H9 (cell line): ENCODE measurements around the gene SNTG2. TPM values are rescaled to one million over a fixed set of nuclear protein-coding genes. Genes with fewer than 3 reads are reported as not detected.

Experiments
- DNase-seq: peaks from one replicate; pipeline ENCODE4 v3.0.0-alpha.2; 2017
- H2AFZ ChIP-seq: one replicate; pipeline ENCODE4 v1.6.1; 2013; ENCODE audit warnings: mild to moderate bottlenecking, low read length, control low read depth, moderate library complexity
- H2AK5ac ChIP-seq: 2 replicates; pipeline ENCODE4 v1.6.1; 2013; ENCODE audit warnings: low read length, control low read depth, mixed read lengths; ENCODE audit not compliant: insufficient read length
- H2BK120ac ChIP-seq: one replicate; pipeline ENCODE4 v1.6.1; 2013; ENCODE audit warnings: low read depth, mild to moderate bottlenecking, low read length, control low read depth, inconsistent platforms; ENCODE audit not compliant: poor library complexity, severe bottlenecking
- H2BK12ac ChIP-seq: 2 replicates; pipeline ENCODE4 v1.6.1; 2013; ENCODE audit warnings: low read length, control low read depth, mixed read lengths, low read depth; ENCODE audit not compliant: insufficient read length
- H2BK15ac ChIP-seq: 2 replicates; pipeline ENCODE4 v1.6.1; 2013; ENCODE audit warnings: low read depth, low read length, control low read depth
- H2BK20ac ChIP-seq: one replicate; pipeline ENCODE4 v1.6.1; 2013; ENCODE audit warnings: low read depth, mild to moderate bottlenecking, low read length, control low read depth, inconsistent platforms; ENCODE audit not compliant: poor library complexity, severe bottlenecking
- H2BK5ac ChIP-seq: 2 replicates; pipeline ENCODE4 v1.6.1; 2013; ENCODE audit warnings: low read length, control low read depth, mixed read lengths; ENCODE audit not compliant: insufficient read length
- H3K14ac ChIP-seq: 2 replicates; pipeline ENCODE4 v1.6.1; 2013; ENCODE audit warnings: low read length, control low read depth; ENCODE audit not compliant: insufficient read depth
- H3K18ac ChIP-seq: 2 replicates; pipeline ENCODE4 v1.6.1; 2013; ENCODE audit warnings: low read depth, mild to moderate bottlenecking, mixed read lengths, low read length, control low read depth; ENCODE audit not compliant: insufficient read length
- H3K23ac ChIP-seq: 2 replicates; pipeline ENCODE4 v1.6.1; 2013; ENCODE audit warnings: low read length, control low read depth, mixed read lengths, low read depth; ENCODE audit not compliant: insufficient read length
- H3K23me2 ChIP-seq: 2 replicates; pipeline ENCODE4 v1.6.1; 2013; ENCODE audit warnings: low read depth, mild to moderate bottlenecking, mixed read lengths, low read length, control low read depth; ENCODE audit not compliant: insufficient read length, poor library complexity, severe bottlenecking
- H3K27ac ChIP-seq: 2 replicates; pipeline ENCODE4 v1.5.1; 2013; ENCODE audit warnings: low read length, control low read depth, mixed read lengths, low read depth; ENCODE audit not compliant: insufficient read length
- H3K27me3 ChIP-seq: 2 replicates; pipeline ENCODE4 v1.6.1; 2013; ENCODE audit warnings: low read length, control low read depth, inconsistent platforms; ENCODE audit not compliant: insufficient read depth
- H3K4ac ChIP-seq: 2 replicates; pipeline ENCODE4 v1.6.1; 2013; ENCODE audit warnings: low read depth, mild to moderate bottlenecking, control low read depth, inconsistent platforms, low read length, moderate library complexity
- H3K4me1 ChIP-seq: 2 replicates; pipeline ENCODE4 v1.6.1; 2013; ENCODE audit warnings: low read length, control low read depth, inconsistent platforms; ENCODE audit not compliant: insufficient read depth
- H3K4me2 ChIP-seq: 2 replicates; pipeline ENCODE4 v1.6.1; 2013; ENCODE audit warnings: low read length, control low read depth, mixed read lengths; ENCODE audit not compliant: insufficient read length, insufficient read depth
- H3K56ac ChIP-seq: 2 replicates; pipeline ENCODE4 v1.6.1; 2013; ENCODE audit warnings: low read depth, mild to moderate bottlenecking, mixed read lengths, low read length, control low read depth; ENCODE audit not compliant: insufficient read length
- H3K79me1 ChIP-seq: 2 replicates; pipeline ENCODE4 v1.6.1; 2013; ENCODE audit warnings: low read depth, mild to moderate bottlenecking, moderate library complexity, low read length, control low read depth, inconsistent platforms; ENCODE audit not compliant: insufficient read depth, poor library complexity, severe bottlenecking
- H3K79me2 ChIP-seq: 2 replicates; pipeline ENCODE4 v1.6.1; 2013; ENCODE audit warnings: low read length, control low read depth, inconsistent platforms; ENCODE audit not compliant: insufficient read depth
- H3K9ac ChIP-seq: 2 replicates; pipeline ENCODE4 v1.6.1; 2013; ENCODE audit warnings: low read length, control low read depth, mixed read lengths; ENCODE audit not compliant: insufficient read length; ENCODE audit errors: extremely low read depth
- H3K9me3 ChIP-seq: one replicate; pipeline ENCODE4 v1.6.1; 2013; ENCODE audit warnings: low read depth, low read length, inconsistent platforms; ENCODE audit not compliant: control insufficient read depth
- H3T11ph ChIP-seq: one replicate; pipeline ENCODE4 v1.6.1; 2013; ENCODE audit warnings: mild to moderate bottlenecking, low read length, control low read depth, inconsistent platforms
- H4K20me1 ChIP-seq: one replicate; pipeline ENCODE4 v1.6.1; 2013; ENCODE audit not compliant: control insufficient read depth, insufficient read length, insufficient read depth
- H4K5ac ChIP-seq: 2 replicates; pipeline ENCODE4 v1.6.1; 2013; ENCODE audit warnings: low read depth, mild to moderate bottlenecking, mixed read lengths, low read length, control low read depth; ENCODE audit not compliant: insufficient read length
- H4K8ac ChIP-seq: replicated peaks from 2 replicates; pipeline ENCODE4 v1.6.1; 2013; ENCODE audit warnings: low read length, control low read depth, mixed read lengths, low read depth; ENCODE audit not compliant: insufficient read length
- H4K91ac ChIP-seq: 2 replicates; pipeline ENCODE4 v1.6.1; 2013; ENCODE audit warnings: low read depth, mild to moderate bottlenecking, moderate library complexity, mixed read lengths, low read length, control low read depth; ENCODE audit not compliant: insufficient read length
- H3K27ac Mint-ChIP-seq, 3 experiments: 2 replicates in 2 of 3; 3 replicates in 1 of 3; pipeline ENCODE4 v1.8.0; 2020 to 2021; ENCODE audit warnings: mixed read lengths in 3 of 3, mild to moderate bottlenecking in 1 of 3, moderate library complexity in 1 of 3
- H3K27me3 Mint-ChIP-seq: 2 replicates; pipeline ENCODE4 v1.8.0; 2021; ENCODE audit warnings: low read depth, mild to moderate bottlenecking, moderate library complexity, mixed read lengths
- H3K36me3 Mint-ChIP-seq, 3 experiments: 2 replicates in 2 of 3; 3 replicates in 1 of 3; pipeline ENCODE4 v1.8.0; 2020 to 2021; ENCODE audit warnings: low read depth in 3 of 3, mixed read lengths in 3 of 3; ENCODE audit not compliant: insufficient read depth in 1 of 3
- H3K4me1 Mint-ChIP-seq, 2 experiments: 2 replicates each; pipeline ENCODE4 v1.8.0; 2020; ENCODE audit warnings: mixed read lengths in 2 of 2
- H3K4me3 Mint-ChIP-seq, 2 experiments: 2 replicates in 1 of 2; 3 replicates in 1 of 2; pipeline ENCODE4 v1.8.0; 2020 to 2021; ENCODE audit warnings: mild to moderate bottlenecking in 2 of 2, mixed read lengths in 2 of 2, moderate library complexity in 1 of 2
- H3K9me3 Mint-ChIP-seq, 2 experiments: 2 replicates in 1 of 2; 3 replicates in 1 of 2; pipeline ENCODE4 v1.8.0; 2020; ENCODE audit warnings: mild to moderate bottlenecking in 2 of 2, mixed read lengths in 2 of 2, moderate library complexity in 1 of 2
- CTCF ChIP-seq: fragments of 200-600 bp; sonication (generic); conservative IDR thresholded peaks from 3 replicates; pipeline ENCODE4 v1.8.0; 2021; ENCODE audit warnings: antibody characterized with exemption, mild to moderate bottlenecking
- WGBS: extraction: QIAGEN DNeasy Blood & Tissue Kit; methylation state at CpG from one replicate; pipeline ENCODE4 v1.1.7; 2013; ENCODE audit warnings: missing lambda C conversion rate, low lambda C conversion rate, mixed read lengths; ENCODE audit not compliant: insufficient read length; ENCODE audit errors: extremely low coverage; 5-methylcytosine and 5-hydroxymethylcytosine counted together
- total RNA-seq: library from RNA; stranded (reverse); gene quantifications from 2 replicates; pipeline ENCODE4 v1.2.1, GENCODE V29; 2021

The SNTG2 gene
- total RNA-seq, 1 experiment from 2014 or later, result 13.2 TPM

DNA sequence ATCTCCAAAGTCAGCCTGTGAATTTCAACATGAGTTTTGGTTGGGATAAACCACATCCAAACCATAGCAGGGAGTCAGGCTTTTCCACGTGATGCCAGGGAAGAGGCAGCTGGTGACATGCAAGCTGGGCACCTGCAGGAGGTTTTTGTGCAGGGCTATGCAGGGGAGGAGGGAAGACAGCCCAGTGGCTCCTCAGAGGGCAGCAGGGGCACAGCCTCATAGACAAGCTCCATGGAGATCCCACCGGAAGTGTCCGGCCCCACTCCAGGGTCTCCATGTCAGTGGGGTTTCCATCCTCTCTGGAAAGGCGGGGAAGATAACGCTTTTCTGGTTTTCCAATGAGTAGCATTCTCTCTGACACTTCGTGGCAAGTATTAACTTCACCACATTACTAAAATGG, 327.0 kb downstream of the SNTG2 start:
- H3K56ac ChIP-seq, result no peak overlapping the region
- H3K14ac ChIP-seq, result no peak overlapping the region; the same call in 1 of the 2 replicates
- H4K8ac ChIP-seq, result no peak overlapping the region
- H3T11ph ChIP-seq, result no peak overlapping the region
- no peak overlapping the region for H3K18ac ChIP-seq
- H3K4me2 ChIP-seq, result no peak overlapping the region
- no peak overlapping the region for H2BK20ac ChIP-seq
- no peaks in the 10 kb centered on the region; the same call in 1 of the 2 replicates for H3K4me1 ChIP-seq
- no peaks in the 10 kb centered on the region for H3K27me3 ChIP-seq
- no peak overlapping the region for H3K27ac ChIP-seq
- H4K5ac ChIP-seq, result no peak overlapping the region
- peaks cover 19 to 24% of the 10 kb centered on the region in 2 experiments; a peak in 3 of 5 replicates for H3K9me3 Mint-ChIP-seq
- no peaks in the 10 kb centered on the region for H3K23me2 ChIP-seq
- DNase-seq, result no peak
- H3K4me3 Mint-ChIP-seq, result no peak overlapping the region
- no peak overlapping the region for H2BK120ac ChIP-seq
- no peaks in the 10 kb centered on the region for H3K79me2 ChIP-seq
- H3K4me1 Mint-ChIP-seq, result peaks cover 5 to 10% of the 10 kb centered on the region in 2 experiments
- TF ChIP-seq CTCF, result no peak
- H3K9me3 ChIP-seq, result peaks cover 13% of the 10 kb centered on the region
- no peak overlapping the region for H2AK5ac ChIP-seq
- H3K4ac ChIP-seq, result no peak overlapping the region
- H3K27me3 Mint-ChIP-seq, result peaks cover 10% of the 10 kb centered on the region
- no peak overlapping the region for H3K23ac ChIP-seq
- no peak overlapping the region for H2AFZ ChIP-seq
- no CpG with 5 or more reads among the region's 6 CpGs for WGBS
- no peak overlapping the region for H3K9ac ChIP-seq
- H3K79me1 ChIP-seq, result no peaks in the 10 kb centered on the region
- no peak overlapping the region; a peak in 1 of 7 replicates for H3K27ac Mint-ChIP-seq
- peaks cover 6 to 13% (median 11%) of the 10 kb centered on the region in 3 experiments; a peak in 6 of 7 replicates for H3K36me3 Mint-ChIP-seq
- no peaks in the 10 kb centered on the region for H4K20me1 ChIP-seq
- H2BK5ac ChIP-seq, result no peak overlapping the region
- H4K91ac ChIP-seq, result no peak overlapping the region
- no peak overlapping the region for H2BK12ac ChIP-seq
- H2BK15ac ChIP-seq, result no peak overlapping the region
